Spleen (tissue), 11 donors: Measurements from ENCODE around the gene SLC6A1. TPM values are rescaled to one million over a fixed set of nuclear protein-coding genes. Genes with fewer than 3 reads are reported as not detected.

Experiments used
- DNase-seq: peaks from one replicate; pipeline ENCODE4 v3.0.0-alpha.2; 2020
- H3K27ac ChIP-seq, 8 donors: fragments of 200-600 bp; sonication (generic) in 7 of 8; 1 replicate in 4 of 8; 2 replicates in 4 of 8; pipeline versions ENCODE4 v1.5.0 to v1.8.0; 2016 to 2021; ENCODE audit warnings: inconsistent platforms in 4 of 8, mild to moderate bottlenecking in 4 of 8, moderate library complexity in 1 of 8
- H3K27me3 ChIP-seq, 7 donors: fragments of 200-600 bp; sonication (generic) in 6 of 7; replicated peaks in 1 of 7; 1 replicate in 4 of 7; 2 replicates in 3 of 7; pipeline versions ENCODE4 v1.5.0 to v1.8.0; 2016 to 2021; ENCODE audit warnings: inconsistent platforms in 3 of 7, mild to moderate bottlenecking in 1 of 7
- H3K36me3 ChIP-seq, 6 donors: fragments of 200-600 bp; sonication (generic) in 5 of 6; 1 replicate in 4 of 6; 2 replicates in 2 of 6; pipeline versions ENCODE4 v1.5.0 to v1.8.0; 2016 to 2021; ENCODE audit warnings: inconsistent platforms in 2 of 6
- H3K4me1 ChIP-seq, 6 donors: fragments of 200-600 bp; sonication (generic) in 5 of 6; 1 replicate in 3 of 6; 2 replicates in 3 of 6; pipeline versions ENCODE4 v1.5.0 to v1.8.0; 2016 to 2021; ENCODE audit warnings: inconsistent platforms in 3 of 6
- H3K4me3 ChIP-seq, 8 donors: fragments of 200-600 bp; sonication (generic) in 7 of 8; 1 replicate in 4 of 8; 2 replicates in 4 of 8; pipeline versions ENCODE4 v1.5.0 to v1.8.0; 2016 to 2021; ENCODE audit warnings: inconsistent platforms in 4 of 8, mild to moderate bottlenecking in 4 of 8, moderate library complexity in 2 of 8
- H3K9me3 ChIP-seq, 8 donors: fragments of 200-600 bp; sonication (generic) in 7 of 8; 1 replicate in 4 of 8; 2 replicates in 4 of 8; pipeline versions ENCODE4 v1.5.0 to v1.8.0; 2016 to 2021; ENCODE audit warnings: inconsistent platforms in 4 of 8
- POLR2A ChIP-seq, 3 donors: fragments of 450-650 bp; IDR thresholded peaks; one replicate each; pipeline ENCODE4 v1.5.1; 2017; ENCODE audit warnings: antibody characterized with exemption in 3 of 3, mild to moderate bottlenecking in 1 of 3
- POLR2AphosphoS5 ChIP-seq, 3 donors: sonication (generic); formaldehyde crosslinking; IDR thresholded peaks; one replicate each; pipeline ENCODE4 v1.5.1; 2017; ENCODE audit warnings: antibody characterized with exemption in 3 of 3
- WGBS, 5 donors: extraction: QIAGEN DNeasy Blood & Tissue Kit in 3 of 5; methylation state at CpG; one replicate each; pipeline versions ENCODE4 v1.1.5 to v1.1.7; 2013 to 2018; 5-methylcytosine and 5-hydroxymethylcytosine counted together
- intact Hi-C: fragments of 100-400 bp; cut with DNase I; formaldehyde crosslinking; loops from one replicate; pipeline ENCODE4 v1.15.0; 2023; ENCODE audit warnings: low total_unique reads
- polyA plus RNA-seq, 3 donors: library from polyadenylated mRNA; stranded (reverse); fragments of 200-250 nt; gene quantifications; one replicate each; pipeline ENCODE4 v1.2.1, GENCODE V29; 2013
- total RNA-seq, 7 donors: library from RNA; depleted of rRNA in 3 of 7; stranded (reverse); fragments of >200 nt in 3 of 7; fragmentation: NEBNext Ultra II Directional in 4 of 7; extraction: Animal tissue kit (Norgen Biotek cat#: 25700) in 4 of 7; gene quantifications; one replicate each; pipeline versions ENCODE4 v1.1.0 to v1.2.1, GENCODE V29; 2016 to 2021
- TF ChIP-seq, protein P1 (sequence below), 11 experiments: fragments of 200-600 bp in 7 of 11; fragments of 450-650 bp in 4 of 11; sonication (generic) in 4 of 11; IDR thresholded peaks in 8 of 11; conservative IDR thresholded peaks in 3 of 11; 1 replicate in 7 of 11; 2 replicates in 4 of 11; pipeline versions ENCODE4 v1.4.0 to v1.8.0; 2016 to 2021; ENCODE audit warnings: antibody characterized with exemption in 11 of 11, inconsistent platforms in 4 of 11, mild to moderate bottlenecking in 1 of 11
- donor health status: healthy with polysubstance abuse.
- donor health status: DM: no; HTN: no; CAD: no; lungs with moderate emphysema.
- donor health status: DM: no; HTN: no; CAD: no.
- donor health status: Bipolar disorder and iron deficiency.
- donor health status: healthy.
- donor health status: DM: no; HTN: no; CAD: no.
- donor health status: DM: yes; HTN: yes; CAD: no.

Gene SLC6A1
- total and polyA plus RNA-seq, 10 donors = 0.11 to 3.0 (median 0.96) TPM

DNA sequence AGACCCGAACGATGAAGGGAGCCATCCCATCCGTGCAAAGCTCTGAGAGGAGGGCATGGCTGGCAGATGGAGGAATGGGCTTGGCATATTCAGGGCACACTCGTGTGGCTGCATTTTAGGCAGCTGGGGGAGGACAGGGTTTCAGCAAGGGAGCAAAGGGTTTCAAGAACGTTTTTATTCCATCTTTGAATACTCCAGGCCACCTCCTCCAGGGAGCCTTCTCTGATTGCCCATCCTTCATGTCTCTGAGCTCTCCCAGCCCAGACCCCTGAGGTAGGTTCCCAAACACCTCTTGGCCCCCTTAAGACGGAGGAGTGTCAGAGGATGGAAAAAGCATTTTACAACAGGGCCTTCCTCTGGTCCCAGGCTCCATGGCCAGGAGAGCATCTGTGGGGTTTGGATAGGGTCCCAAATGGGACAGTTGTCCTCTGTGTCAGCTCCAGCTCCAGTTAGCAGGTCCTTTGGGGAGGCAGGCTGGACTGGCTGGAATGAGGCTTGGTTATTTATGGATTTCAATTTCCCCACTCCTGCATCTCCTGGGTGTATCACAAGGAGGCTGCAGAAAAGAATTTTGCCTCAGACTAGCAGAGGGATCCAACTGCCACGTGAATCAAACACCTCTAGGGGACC, 17.7 kb upstream of the SLC6A1 start:
- intact Hi-C loops = no loop called here
- peak; percentile 14 for DNase-seq
- 68 to 79% (median 74%) methylated on average over 7 of the region's 7 CpGs for WGBS, 5 donors
- H3K27ac ChIP-seq = no peak overlapping the region
- H3K9me3 ChIP-seq = no peaks in the 10 kb centered on the region
- TF ChIP-seq, protein P1, sequence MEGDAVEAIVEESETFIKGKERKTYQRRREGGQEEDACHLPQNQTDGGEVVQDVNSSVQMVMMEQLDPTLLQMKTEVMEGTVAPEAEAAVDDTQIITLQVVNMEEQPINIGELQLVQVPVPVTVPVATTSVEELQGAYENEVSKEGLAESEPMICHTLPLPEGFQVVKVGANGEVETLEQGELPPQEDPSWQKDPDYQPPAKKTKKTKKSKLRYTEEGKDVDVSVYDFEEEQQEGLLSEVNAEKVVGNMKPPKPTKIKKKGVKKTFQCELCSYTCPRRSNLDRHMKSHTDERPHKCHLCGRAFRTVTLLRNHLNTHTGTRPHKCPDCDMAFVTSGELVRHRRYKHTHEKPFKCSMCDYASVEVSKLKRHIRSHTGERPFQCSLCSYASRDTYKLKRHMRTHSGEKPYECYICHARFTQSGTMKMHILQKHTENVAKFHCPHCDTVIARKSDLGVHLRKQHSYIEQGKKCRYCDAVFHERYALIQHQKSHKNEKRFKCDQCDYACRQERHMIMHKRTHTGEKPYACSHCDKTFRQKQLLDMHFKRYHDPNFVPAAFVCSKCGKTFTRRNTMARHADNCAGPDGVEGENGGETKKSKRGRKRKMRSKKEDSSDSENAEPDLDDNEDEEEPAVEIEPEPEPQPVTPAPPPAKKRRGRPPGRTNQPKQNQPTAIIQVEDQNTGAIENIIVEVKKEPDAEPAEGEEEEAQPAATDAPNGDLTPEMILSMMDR (IDR thresholded peaks at IDR 0.05 in 8 of 11, conservative IDR thresholded peaks at IDR 0.05 in 3 of 11) = no peak
- TF ChIP-seq POLR2A (IDR thresholded peaks at IDR 0.05) = no peak
- TF ChIP-seq POLR2AphosphoS5 (IDR thresholded peaks at IDR 0.05) = no peak
- no peaks in the 10 kb centered on the region for H3K4me1 ChIP-seq
- H3K36me3 ChIP-seq = no peaks in the 10 kb centered on the region
- peaks cover 0 to 55% (median 0%) of the 10 kb centered on the region in 7 donors for H3K27me3 ChIP-seq
- H3K4me3 ChIP-seq = no peak overlapping the region

DNA sequence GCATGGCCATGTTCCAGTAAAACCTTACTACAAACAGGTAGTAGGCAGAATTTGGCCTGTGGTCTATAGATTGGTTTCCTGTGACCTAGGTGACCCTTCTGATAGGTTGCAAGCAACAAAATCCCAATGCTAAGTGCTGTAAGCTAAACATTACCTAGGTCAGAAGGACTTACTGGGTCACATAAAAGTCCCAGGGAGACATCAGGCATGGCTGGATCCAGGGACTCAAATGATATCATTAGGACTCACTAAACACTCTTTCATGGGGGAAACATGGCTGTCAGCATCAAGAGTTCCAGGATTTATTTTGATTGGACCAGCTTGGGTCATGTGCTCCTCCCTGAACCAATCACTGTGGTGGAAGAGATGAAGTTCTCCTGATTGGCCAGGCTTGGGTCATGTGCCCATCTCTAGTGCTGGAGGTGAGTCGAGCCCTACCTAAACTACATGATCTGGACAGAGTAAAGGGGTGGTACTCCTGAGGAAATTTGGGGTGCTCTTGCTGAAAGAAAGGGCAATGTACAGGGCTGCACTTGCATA, 16.8 kb upstream of the SLC6A1 start:
- Histone ChIP-seq H3K9me3 (no peaks in the 10 kb centered on the region), H3K27me3 (peaks cover 0 to 59% (median 0%) of the 10 kb centered on the region in 7 donors), H3K4me3 (no peak overlapping the region), H3K4me1 (no peaks in the 10 kb centered on the region), H3K27ac (no peak overlapping the region), H3K36me3 (no peaks in the 10 kb centered on the region)
- TF ChIP-seq POLR2AphosphoS5 (IDR thresholded peaks at IDR 0.05) (no peak), POLR2A (IDR thresholded peaks at IDR 0.05) (no peak)
- TF ChIP-seq, protein P1 (IDR thresholded peaks at IDR 0.05 in 8 of 11, conservative IDR thresholded peaks at IDR 0.05 in 3 of 11) = no peak
- intact Hi-C loops = no loop called here
- no peak for DNase-seq
- WGBS, 5 donors = 75 to 91% (median 84%) methylated on average over 1 of the region's 1 CpG

DNA sequence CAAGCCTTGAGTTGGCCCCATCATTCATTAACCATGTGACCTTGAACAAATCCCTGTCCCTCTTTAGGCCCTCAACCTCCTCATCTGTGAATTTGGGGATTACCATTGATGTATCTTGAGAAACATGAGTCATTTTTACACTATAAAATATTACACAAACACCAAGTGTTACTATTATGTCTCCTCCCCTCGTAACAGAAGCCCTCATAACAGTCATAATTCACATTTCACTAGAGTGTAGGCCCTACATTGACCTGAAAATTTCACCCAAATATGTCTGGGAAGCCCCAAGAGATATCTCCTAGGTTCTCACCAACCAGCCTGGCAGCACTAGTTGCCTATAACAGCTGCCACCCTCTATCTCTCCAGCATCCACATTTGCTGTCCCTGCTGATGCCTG, 15.8 kb upstream of the SLC6A1 start:
- WGBS, 5 donors = 56 to 83% (median 70%) methylated on average over 1 of the region's 1 CpG
- Histone ChIP-seq H3K27ac (no peak overlapping the region), H3K27me3 (peaks cover 0 to 57% (median 0%) of the 10 kb centered on the region in 7 donors), H3K4me3 (no peak overlapping the region), H3K9me3 (no peaks in the 10 kb centered on the region), H3K4me1 (no peaks in the 10 kb centered on the region), H3K36me3 (no peaks in the 10 kb centered on the region)
- intact Hi-C loops = no loop called here
- no peak for DNase-seq
- TF ChIP-seq POLR2AphosphoS5 (IDR thresholded peaks at IDR 0.05) (no peak), POLR2A (IDR thresholded peaks at IDR 0.05) (no peak)
- TF ChIP-seq, protein P1 (IDR thresholded peaks at IDR 0.05 in 8 of 11, conservative IDR thresholded peaks at IDR 0.05 in 3 of 11) = no peak

DNA sequence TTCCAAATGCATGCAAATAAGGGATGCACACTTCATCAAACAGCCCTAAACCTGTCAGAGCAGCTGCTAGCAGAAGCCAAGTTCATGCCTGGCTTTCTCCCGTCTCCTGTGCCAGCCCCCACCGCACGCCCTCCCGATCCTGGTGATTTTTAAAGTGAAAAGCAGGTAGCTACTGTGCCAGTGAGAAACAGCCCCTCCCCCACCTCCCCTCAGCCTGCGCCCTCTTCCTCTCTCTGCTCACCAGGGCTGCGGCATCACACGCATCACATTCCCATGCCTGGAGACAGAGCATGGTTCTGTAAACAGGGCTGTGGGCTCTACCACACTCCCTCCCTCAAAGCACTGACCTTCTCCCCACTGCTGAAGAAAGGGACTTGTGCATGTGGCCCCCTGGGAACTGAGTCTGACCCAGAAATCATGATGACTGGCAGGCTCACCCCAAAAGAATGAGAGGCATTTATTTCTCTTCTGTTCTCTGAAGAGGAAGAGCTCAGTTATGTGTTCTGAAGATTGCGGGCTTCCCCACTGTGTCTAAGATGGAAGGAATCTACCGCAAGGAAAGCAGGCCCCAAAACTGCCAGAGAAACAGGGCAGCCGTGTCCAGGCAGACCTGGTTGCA, 14.5 kb upstream of the SLC6A1 start:
- Histone ChIP-seq H3K27ac (no peak overlapping the region), H3K4me1 (peaks cover 0 to 2% (median under 1%) of the 10 kb centered on the region in 6 donors), H3K36me3 (no peaks in the 10 kb centered on the region), H3K9me3 (no peaks in the 10 kb centered on the region), H3K4me3 (no peak overlapping the region), H3K27me3 (peaks cover 0 to 57% (median 0%) of the 10 kb centered on the region in 7 donors)
- DNase-seq = peak; percentile 18
- 46 to 57% (median 48%) methylated on average over 10 of the region's 10 CpGs for WGBS, 5 donors
- intact Hi-C loops = no loop called here
- TF ChIP-seq POLR2AphosphoS5 (IDR thresholded peaks at IDR 0.05) (no peak), POLR2A (IDR thresholded peaks at IDR 0.05) (no peak)
- TF ChIP-seq, protein P1 (IDR thresholded peaks at IDR 0.05 in 8 of 11, conservative IDR thresholded peaks at IDR 0.05 in 3 of 11) = no peak
